Measurements from ENCODE around the gene RIPK4.

DNA sequence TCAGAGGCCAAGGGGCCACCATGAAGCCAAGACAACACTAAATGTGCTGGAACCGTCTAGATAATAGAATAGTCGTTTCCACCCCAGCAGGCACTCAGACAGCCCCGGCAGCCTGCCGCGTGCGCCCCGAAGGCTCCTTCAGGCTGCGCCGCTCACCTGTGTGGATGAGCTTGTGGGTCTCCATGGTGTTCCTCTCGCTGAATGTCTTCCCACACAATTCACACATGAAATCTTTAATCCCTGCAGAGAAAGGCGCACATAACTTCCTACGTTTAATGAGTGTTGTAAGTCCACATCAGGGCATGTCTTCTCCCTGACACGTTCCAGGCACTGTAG lies 43.7 kb upstream of the RIPK4 start:
- TF ChIP-seq EZH2phosphoT487 (IDR thresholded peaks at IDR 0.05; ENCODE audit: insufficient read depth, low read depth) (no peak), EZH2 (IDR thresholded peaks at IDR 0.05; ENCODE audit: insufficient read depth, poor library complexity, severe bottlenecking) (no peak)
